ENCODE measurements around the gene WNT6.
A peak's percentile ranks its signal among the peaks of the same experiment; 100 is the strongest.

The WNT6 gene

DNA sequence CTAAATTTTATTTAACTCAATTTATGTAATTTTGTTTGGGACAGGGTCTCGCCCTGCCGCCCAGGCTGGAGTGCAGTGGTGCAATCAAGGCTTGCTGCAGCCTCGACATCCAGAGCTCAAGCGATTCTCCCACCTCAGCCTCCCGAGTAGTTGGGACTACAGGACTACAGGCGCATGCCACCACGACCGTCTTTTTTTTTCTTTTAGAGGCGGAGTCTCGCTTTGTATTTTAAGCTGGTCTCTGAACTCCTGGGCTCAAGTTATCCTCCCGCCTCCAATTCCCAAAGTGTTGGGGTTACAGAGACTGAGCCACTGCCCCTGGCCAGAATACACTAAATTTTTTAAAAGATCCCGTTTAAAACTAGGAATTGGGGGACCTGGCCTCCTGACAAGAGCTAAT, 39.5 kb downstream of the WNT6 start:
- TF ChIP-seq, protein P1, sequence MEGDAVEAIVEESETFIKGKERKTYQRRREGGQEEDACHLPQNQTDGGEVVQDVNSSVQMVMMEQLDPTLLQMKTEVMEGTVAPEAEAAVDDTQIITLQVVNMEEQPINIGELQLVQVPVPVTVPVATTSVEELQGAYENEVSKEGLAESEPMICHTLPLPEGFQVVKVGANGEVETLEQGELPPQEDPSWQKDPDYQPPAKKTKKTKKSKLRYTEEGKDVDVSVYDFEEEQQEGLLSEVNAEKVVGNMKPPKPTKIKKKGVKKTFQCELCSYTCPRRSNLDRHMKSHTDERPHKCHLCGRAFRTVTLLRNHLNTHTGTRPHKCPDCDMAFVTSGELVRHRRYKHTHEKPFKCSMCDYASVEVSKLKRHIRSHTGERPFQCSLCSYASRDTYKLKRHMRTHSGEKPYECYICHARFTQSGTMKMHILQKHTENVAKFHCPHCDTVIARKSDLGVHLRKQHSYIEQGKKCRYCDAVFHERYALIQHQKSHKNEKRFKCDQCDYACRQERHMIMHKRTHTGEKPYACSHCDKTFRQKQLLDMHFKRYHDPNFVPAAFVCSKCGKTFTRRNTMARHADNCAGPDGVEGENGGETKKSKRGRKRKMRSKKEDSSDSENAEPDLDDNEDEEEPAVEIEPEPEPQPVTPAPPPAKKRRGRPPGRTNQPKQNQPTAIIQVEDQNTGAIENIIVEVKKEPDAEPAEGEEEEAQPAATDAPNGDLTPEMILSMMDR (IDR thresholded peaks at IDR 0.05; ENCODE audit: extremely low read depth, insufficient read depth, missing control alignments) = no peak
- DNase-seq (ENCODE audit: low spot score) = no peak
- in situ Hi-C loops (cut with MboI; ENCODE audit: low pct_unique_long_range_greater_than_20kb, low sequenced_read_pairs, unreplicated experiment) = no loop called here

DNA sequence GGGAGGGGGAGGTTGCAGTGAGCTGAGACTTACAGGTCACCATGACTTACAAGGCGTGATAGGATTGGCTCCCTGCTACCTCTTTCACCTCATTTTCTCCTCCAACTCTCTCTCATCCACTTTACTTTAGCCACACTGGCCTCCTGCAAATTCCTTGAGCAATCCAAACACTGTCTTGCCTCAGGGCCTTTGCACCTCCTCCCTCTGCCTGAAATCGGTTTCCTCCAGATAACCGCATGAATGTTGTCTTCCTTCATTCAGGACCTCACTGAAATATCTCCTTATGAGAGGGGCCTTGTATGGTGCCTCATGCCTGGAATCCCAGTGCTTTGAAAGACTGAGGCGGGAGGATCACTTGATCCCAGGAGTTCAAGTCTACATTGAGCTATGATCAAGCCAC, 42.8 kb downstream of the WNT6 start:
- in situ Hi-C loops (cut with MboI; ENCODE audit: low pct_unique_long_range_greater_than_20kb, low sequenced_read_pairs, unreplicated experiment) = no loop called here
- no peak for DNase-seq (ENCODE audit: low spot score)
- TF ChIP-seq, protein P1 (IDR thresholded peaks at IDR 0.05; ENCODE audit: extremely low read depth, insufficient read depth, missing control alignments) = no peak

DNA sequence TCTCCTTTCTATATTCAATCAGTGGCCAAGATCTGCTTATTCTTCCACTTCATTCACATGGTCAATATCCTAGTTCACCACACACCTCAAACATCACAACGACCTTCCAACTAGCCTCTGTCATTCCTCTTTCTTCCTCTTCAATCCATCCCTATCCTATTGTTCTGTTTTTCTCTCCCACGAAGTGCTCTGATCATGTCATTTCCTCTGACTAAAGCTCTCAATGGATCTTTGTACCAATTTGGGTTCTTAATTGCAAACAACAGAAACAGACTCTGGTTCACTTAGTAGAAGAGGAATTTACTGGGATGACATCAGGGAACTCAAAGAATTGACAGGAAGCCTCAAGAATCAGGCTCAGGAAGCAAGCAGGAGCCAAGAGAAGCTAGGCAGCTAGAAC, 44.6 kb downstream of the WNT6 start:
- no peak for DNase-seq (ENCODE audit: low spot score)
- in situ Hi-C loops (cut with MboI; ENCODE audit: low pct_unique_long_range_greater_than_20kb, low sequenced_read_pairs, unreplicated experiment) = no loop called here
- TF ChIP-seq, protein P1 (IDR thresholded peaks at IDR 0.05; ENCODE audit: extremely low read depth, insufficient read depth, missing control alignments) = no peak

DNA sequence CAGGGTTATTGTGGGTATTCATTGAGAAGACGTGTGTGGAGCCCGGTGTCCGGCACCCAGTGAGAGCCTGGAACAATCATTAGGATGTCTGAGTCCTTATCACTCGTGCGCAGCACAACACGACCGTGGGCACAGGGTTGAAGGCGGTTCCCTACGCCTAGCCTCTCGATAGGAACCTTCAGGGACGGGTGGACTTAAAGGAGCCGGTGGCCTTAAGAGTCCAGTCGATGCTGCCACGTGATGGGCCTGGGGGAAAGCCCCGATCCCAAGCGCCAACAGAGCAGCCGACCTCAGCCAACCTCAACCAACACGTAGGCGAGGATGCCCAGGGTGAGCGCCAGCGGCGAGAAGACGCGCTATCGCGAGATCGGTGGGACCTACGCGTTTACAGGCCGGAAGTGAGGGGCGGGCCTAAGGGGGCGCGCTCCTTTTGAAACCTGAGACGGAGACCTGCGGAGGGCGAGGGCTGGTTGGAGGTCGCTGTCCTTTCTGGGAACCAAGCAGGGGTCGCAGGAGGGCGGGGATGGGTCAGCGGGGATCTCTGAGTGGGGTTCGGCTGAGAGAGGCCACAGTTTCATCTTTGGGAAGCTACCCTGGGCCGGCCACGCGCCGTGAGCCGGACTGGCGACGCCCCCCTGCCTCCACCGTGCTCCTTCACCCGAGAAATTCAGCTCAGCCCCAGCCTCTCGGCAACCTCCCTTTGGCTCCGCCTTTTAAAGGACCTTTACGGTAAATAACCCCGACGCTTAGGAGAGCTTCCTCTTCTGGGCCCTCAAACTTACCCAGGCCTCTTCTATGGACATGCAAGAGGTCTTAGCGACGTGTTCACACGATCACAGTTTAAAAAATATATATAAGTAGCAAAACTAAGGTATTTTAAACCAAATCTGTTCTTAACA, 49.4 kb downstream of the WNT6 start:
- TF ChIP-seq, protein P1 (IDR thresholded peaks at IDR 0.05; ENCODE audit: extremely low read depth, insufficient read depth, missing control alignments) = no peak
- DNase-seq (ENCODE audit: low spot score) = peak; percentile 89
- in situ Hi-C loops (cut with MboI; ENCODE audit: low pct_unique_long_range_greater_than_20kb, low sequenced_read_pairs, unreplicated experiment) = no loop called here

DNA sequence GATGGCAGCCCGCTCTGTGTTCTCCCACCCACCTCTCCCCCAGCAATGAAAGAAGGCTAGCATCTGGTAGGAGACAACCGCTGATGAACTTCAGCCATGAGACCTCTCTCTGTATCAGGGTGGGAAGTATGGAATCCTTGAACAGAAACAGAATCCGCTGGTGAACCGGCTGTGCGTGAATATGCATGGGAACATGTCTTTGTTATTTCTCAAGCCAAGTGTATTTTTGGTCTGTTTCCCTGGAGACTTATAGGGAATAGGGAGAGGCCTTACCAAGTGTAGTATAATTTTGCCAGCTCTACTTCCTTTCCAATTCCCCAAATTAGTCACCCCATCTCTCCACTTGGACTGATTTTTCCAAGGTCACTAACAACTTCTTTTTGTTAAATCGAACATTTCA, 51.1 kb downstream of the WNT6 start:
- in situ Hi-C loops (cut with MboI; ENCODE audit: low pct_unique_long_range_greater_than_20kb, low sequenced_read_pairs, unreplicated experiment) = no loop called here
- DNase-seq (ENCODE audit: low spot score) = no peak
- TF ChIP-seq, protein P1 (IDR thresholded peaks at IDR 0.05; ENCODE audit: extremely low read depth, insufficient read depth, missing control alignments) = no peak

DNA sequence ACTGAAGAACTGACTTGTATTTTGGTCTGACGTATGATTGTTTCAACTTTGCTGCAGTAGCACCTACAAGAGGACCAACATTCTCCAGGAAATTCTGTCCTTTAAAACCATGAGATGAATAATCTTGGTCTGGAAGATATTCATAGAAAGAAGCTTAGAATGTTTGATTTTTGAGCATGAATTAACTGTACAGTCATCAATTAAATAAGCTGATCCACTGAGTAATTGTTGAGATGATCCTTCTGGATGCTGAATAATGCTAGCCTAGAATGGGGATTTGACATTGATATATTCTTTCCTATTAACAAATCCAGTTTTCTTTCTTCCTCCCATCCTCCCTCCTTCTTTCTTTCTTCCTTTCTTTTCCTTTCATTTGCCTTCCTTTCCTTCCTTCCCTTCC, 60.9 kb downstream of the WNT6 start:
- DNase-seq (ENCODE audit: low spot score) = no peak
- TF ChIP-seq, protein P1 (IDR thresholded peaks at IDR 0.05; ENCODE audit: extremely low read depth, insufficient read depth, missing control alignments) = no peak
- in situ Hi-C loops (cut with MboI; ENCODE audit: low pct_unique_long_range_greater_than_20kb, low sequenced_read_pairs, unreplicated experiment) = no loop called here

All from GM13977 (cell line).